Ammon's horn (tissue), 1 donor: Measurements from ENCODE around the gene PPL.

Experiments used
- DNase-seq: peaks from one replicate; pipeline ENCODE4 v3.0.0-alpha.2; 2016; ENCODE audit warnings: low spot score

The PPL gene

GRCh38 chr16:4860727-4861342, 76.1 kb downstream of the PPL start:
- no peak for DNase-seq

GRCh38 chr16:4859900-4860255, 77.1 kb downstream of the PPL start:
- no peak for DNase-seq

- no peak for DNase-seq
These were observed 77.6 kb downstream of the PPL start for GRCh38 chr16:4859190-4859899.

GRCh38 chr16:4855804-4856203, 81.1 kb downstream of the PPL start:
- no peak for DNase-seq

GRCh38 chr16:4855371-4855770, 81.6 kb downstream of the PPL start:
- DNase-seq: no peak

- no peak for DNase-seq
These were observed 84.6 kb downstream of the PPL start for GRCh38 chr16:4852221-4852872.

- no peak for DNase-seq
These were observed 86.7 kb downstream of the PPL start for GRCh38 chr16:4850211-4850610.

GRCh38 chr16:4847774-4848587, 89.0 kb downstream of the PPL start:
- DNase-seq: peak; percentile 25

GRCh38 chr16:4846901-4847773, 89.8 kb downstream of the PPL start, which contains the start of the genes GLYR1 and UBN1:
TSS of gene GLYR1 (minus strand) at chr16:4847288. CDS start at chr16:4847265, 23 bp downstream.
TSS of gene UBN1 (plus strand) at chr16:4847481. CDS start at chr16:4852918, 5,437 bp downstream.
- DNase-seq: peak; percentile 98

GRCh38 chr16:4846503-4846900, 90.4 kb downstream of the PPL start:
- DNase-seq: peak; percentile 66

- DNase-seq: no peak
These were observed 96.0 kb downstream of the PPL start for GRCh38 chr16:4840984-4841383.

GRCh38 chr16:4839942-4840341, 97.0 kb downstream of the PPL start:
- DNase-seq: no peak

- no peak for DNase-seq
These were observed 99.0 kb downstream of the PPL start for GRCh38 chr16:4837733-4838501.

- DNase-seq: no peak
These were observed 100.2 kb downstream of the PPL start for GRCh38 chr16:4836727-4837126.

GRCh38 chr16:4833584-4833983, 103.4 kb downstream of the PPL start:
- DNase-seq: no peak

- no peak for DNase-seq
These were observed 104.1 kb downstream of the PPL start for GRCh38 chr16:4832698-4833343.
